Measurements from ENCODE around the gene HOXD12. TPM values are rescaled to one million over a fixed set of nuclear protein-coding genes. Genes with fewer than 3 reads are reported as not detected.

HOXD12 gene
- polyA plus RNA-seq, 1 of the 3 experiments (the other 2 are of a cell fraction) = not detected

DNA sequence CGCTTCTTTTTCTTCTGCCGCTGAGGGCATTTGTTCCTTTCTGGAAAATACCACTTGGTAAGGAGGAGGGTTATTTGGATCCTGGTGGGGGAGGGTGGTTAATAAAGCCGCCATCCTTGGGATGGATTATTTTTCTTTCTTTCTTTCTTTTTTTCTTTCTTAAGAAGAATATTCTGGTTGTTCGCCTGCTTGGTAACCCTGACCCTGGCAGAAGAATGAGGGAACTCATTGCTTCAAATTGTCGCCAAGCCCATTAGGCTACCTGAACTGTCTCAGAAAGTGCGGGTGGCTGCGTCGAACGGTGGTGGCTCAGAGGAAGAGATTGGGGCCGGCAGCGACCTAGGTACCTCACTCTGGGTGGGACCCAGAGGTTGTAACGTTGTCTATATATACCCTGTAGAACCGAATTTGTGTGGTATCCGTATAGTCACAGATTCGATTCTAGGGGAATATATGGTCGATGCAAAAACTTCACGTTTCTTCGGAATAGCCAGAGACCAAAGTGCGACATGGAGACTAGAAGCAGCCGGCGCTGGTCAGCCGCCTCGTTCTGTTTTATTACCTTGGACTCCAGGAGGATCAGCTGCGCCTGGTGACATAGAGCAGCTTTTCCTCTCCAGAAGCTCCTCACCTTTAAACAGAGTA lies 50.5 kb downstream of the HOXD12 start:
- no peaks in the 10 kb centered on the region for H3F3A ChIP-seq (replicated peaks; ENCODE audit: insufficient read depth)
- H4K20me1 ChIP-seq (ENCODE audit: insufficient read depth) = no peaks in the 10 kb centered on the region
- H3K4me2 ChIP-seq = no peak overlapping the region
- H3K27me3 ChIP-seq (ENCODE audit: insufficient read depth) = no peaks in the 10 kb centered on the region
- CTCF ChIA-PET = interaction anchor here (1.7 to 4.4 kb wide), 2 partner anchors 10 to 404 kb away, joined by 5 to 24 read pairs; no protein-coding TSS in a partner anchor
- no peak for DNase-seq
- no peaks in the 10 kb centered on the region for H3K79me2 ChIP-seq (ENCODE audit: insufficient read depth)
- TF ChIP-seq TEAD4 (IDR thresholded peaks at IDR 0.05; ENCODE audit: borderline replicate concordance, insufficient read depth) = no peak
- H3K36me3 ChIP-seq (replicated peaks in 1 of 2; ENCODE audit: control insufficient read depth in 1 of 2, insufficient read depth in 2 of 2, low read length in 1 of 2) = peaks cover 0 to 24% of the 10 kb centered on the region in 2 experiments
- peaks cover 0 to 8% of the 10 kb centered on the region in 2 experiments; a peak in 1 of 4 replicates for H3K4me1 ChIP-seq (ENCODE audit: control insufficient read depth in 1 of 2, insufficient read depth in 2 of 2, low read depth in 1 of 2, low read length in 1 of 2)
- 92% methylated on average over 24 of the region's 24 CpGs for WGBS (ENCODE audit: low lambda C conversion rate)
- H3K4me3 ChIP-seq (ENCODE audit: low read depth in 2 of 2, low read length in 1 of 2) = no peak overlapping the region
- H3K9me2 ChIP-seq = no peaks in the 10 kb centered on the region
- H3K9ac ChIP-seq = no peak overlapping the region
- POLR2A ChIA-PET = interaction anchor here (0.6 kb wide), 1 partner anchor 261 kb away, joined by 4 read pairs; no protein-coding TSS in a partner anchor
- H3K27ac ChIP-seq (ENCODE audit: low read depth in 2 of 2, low read length in 1 of 2) = no peak overlapping the region
- H2AFZ ChIP-seq (ENCODE audit: low read depth) = no peak overlapping the region
- H3K9me3 ChIP-seq = no peaks in the 10 kb centered on the region

DNA sequence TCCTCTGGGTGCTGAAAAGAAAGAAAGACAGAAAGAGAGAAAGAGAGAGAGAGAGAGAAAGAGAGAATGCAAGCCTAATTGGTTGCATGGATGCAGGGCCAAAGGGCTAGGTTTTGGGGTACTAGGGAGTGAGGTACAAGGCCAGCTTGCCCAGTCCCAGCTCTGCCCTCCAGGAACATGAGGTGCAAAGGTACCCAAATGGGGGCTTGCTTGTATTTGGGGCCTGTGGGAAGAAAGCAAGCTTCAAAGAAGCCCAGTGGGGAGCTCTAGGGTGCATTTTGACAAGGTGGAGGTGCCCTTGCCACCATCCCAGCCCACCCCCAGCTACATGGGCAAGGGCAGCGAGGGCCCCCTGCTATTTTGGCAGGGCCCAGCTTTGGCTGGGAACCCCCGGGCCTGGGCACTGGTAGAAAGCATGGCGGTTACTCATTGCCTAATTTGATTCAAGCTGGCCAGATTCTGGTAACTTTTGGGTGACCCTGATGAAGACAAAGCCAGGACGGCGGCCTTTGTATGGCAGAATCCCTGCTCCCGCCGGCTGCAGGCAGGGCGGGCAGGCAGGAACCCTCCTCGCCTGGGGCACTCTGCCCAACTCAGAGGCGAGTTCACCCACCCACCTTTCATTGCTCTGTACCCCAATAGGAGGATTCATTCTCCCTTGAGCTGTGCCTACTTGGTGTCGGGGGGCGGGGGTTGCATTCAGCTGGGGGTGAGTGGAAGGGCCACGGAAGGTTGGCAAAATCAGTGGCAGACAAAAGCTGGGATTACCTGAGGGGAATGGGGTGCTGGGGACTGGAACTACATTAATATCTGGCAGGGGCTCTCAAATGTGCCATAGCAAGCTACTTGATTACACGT lies 51.2 kb downstream of the HOXD12 start:
- Histone ChIP-seq H3K4me3 (ENCODE audit: low read depth in 2 of 2, low read length in 1 of 2) (no peak overlapping the region), H3K9me2 (no peaks in the 10 kb centered on the region), H4K20me1 (ENCODE audit: insufficient read depth) (no peaks in the 10 kb centered on the region), H3K4me1 (ENCODE audit: control insufficient read depth in 1 of 2, insufficient read depth in 2 of 2, low read depth in 1 of 2, low read length in 1 of 2) (peaks cover 0 to 8% of the 10 kb centered on the region in 2 experiments; a peak in 1 of 4 replicates), H2AFZ (ENCODE audit: low read depth) (no peak overlapping the region), H3K27me3 (ENCODE audit: insufficient read depth) (no peaks in the 10 kb centered on the region), H3K4me2 (no peak overlapping the region), H3K79me2 (ENCODE audit: insufficient read depth) (no peaks in the 10 kb centered on the region), H3K36me3 (replicated peaks in 1 of 2; ENCODE audit: control insufficient read depth in 1 of 2, insufficient read depth in 2 of 2, low read length in 1 of 2) (peaks cover 0 to 27% of the 10 kb centered on the region in 2 experiments), H3F3A (replicated peaks; ENCODE audit: insufficient read depth) (no peaks in the 10 kb centered on the region), H3K9me3 (no peaks in the 10 kb centered on the region), H3K9ac (no peak overlapping the region), H3K27ac (ENCODE audit: low read depth in 2 of 2, low read length in 1 of 2) (no peak overlapping the region)
- DNase-seq = no peak
- TF ChIP-seq GABPA (IDR thresholded peaks at IDR 0.05; ENCODE audit: low read depth) = no peak
- no peak for TF ChIP-seq RCOR1 (IDR thresholded peaks at IDR 0.05; ENCODE audit: low read length)
- no peak for TF ChIP-seq EP300 (IDR thresholded peaks at IDR 0.05; ENCODE audit: borderline replicate concordance in 1 of 2, low read depth in 1 of 2, low read length in 1 of 2)
- no peak for TF ChIP-seq YY1 (IDR thresholded peaks at IDR 0.05; ENCODE audit: low read depth)
- TF ChIP-seq IRF3 (IDR thresholded peaks at IDR 0.05; ENCODE audit: low read depth, low read length) = no peak
- no peak for TF ChIP-seq NFIC (IDR thresholded peaks at IDR 0.05; ENCODE audit: borderline replicate concordance)
- TF ChIP-seq RXRA (IDR thresholded peaks at IDR 0.05; ENCODE audit: borderline replicate concordance, low read depth) = no peak
- TF ChIP-seq SMC3 (IDR thresholded peaks at IDR 0.05; ENCODE audit: low read depth, low read length) = no peak
- no peak for TF ChIP-seq FOXM1 (IDR thresholded peaks at IDR 0.05; ENCODE audit: low read depth)
- TF ChIP-seq GATA2 (CRISPR knock-in tag; IDR thresholded peaks at IDR 0.05) = no peak
- TF ChIP-seq, protein P1, sequence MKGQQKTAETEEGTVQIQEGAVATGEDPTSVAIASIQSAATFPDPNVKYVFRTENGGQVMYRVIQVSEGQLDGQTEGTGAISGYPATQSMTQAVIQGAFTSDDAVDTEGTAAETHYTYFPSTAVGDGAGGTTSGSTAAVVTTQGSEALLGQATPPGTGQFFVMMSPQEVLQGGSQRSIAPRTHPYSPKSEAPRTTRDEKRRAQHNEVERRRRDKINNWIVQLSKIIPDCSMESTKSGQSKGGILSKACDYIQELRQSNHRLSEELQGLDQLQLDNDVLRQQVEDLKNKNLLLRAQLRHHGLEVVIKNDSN (IDR thresholded peaks at IDR 0.05; ENCODE audit: borderline replicate concordance, low read depth) = no peak
- TF ChIP-seq ELF1 (IDR thresholded peaks at IDR 0.05) = no peak
- TF ChIP-seq PBX3 (IDR thresholded peaks at IDR 0.05) = no peak
- TF ChIP-seq, protein P2, sequence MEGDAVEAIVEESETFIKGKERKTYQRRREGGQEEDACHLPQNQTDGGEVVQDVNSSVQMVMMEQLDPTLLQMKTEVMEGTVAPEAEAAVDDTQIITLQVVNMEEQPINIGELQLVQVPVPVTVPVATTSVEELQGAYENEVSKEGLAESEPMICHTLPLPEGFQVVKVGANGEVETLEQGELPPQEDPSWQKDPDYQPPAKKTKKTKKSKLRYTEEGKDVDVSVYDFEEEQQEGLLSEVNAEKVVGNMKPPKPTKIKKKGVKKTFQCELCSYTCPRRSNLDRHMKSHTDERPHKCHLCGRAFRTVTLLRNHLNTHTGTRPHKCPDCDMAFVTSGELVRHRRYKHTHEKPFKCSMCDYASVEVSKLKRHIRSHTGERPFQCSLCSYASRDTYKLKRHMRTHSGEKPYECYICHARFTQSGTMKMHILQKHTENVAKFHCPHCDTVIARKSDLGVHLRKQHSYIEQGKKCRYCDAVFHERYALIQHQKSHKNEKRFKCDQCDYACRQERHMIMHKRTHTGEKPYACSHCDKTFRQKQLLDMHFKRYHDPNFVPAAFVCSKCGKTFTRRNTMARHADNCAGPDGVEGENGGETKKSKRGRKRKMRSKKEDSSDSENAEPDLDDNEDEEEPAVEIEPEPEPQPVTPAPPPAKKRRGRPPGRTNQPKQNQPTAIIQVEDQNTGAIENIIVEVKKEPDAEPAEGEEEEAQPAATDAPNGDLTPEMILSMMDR (IDR thresholded peaks at IDR 0.05) = no peak
- CTCF ChIA-PET = interaction anchor here (0.7 to 4.4 kb wide), 4 partner anchors 11 to 404 kb away, joined by 3 to 24 read pairs (median 4); no protein-coding TSS in a partner anchor
- WGBS (ENCODE audit: low lambda C conversion rate) = 97% methylated on average over 7 of the region's 14 CpGs
- POLR2A ChIA-PET = no interaction called here

Measured in SK-N-SH (cell line).